HuH-7 (cell line): ENCODE data around the gene SLC17A7.

Source experiments
- DNase-seq: peaks from one replicate; pipeline ENCODE4 v3.0.0; 2011; ENCODE audit warnings: low spot score

Gene SLC17A7

DNA sequence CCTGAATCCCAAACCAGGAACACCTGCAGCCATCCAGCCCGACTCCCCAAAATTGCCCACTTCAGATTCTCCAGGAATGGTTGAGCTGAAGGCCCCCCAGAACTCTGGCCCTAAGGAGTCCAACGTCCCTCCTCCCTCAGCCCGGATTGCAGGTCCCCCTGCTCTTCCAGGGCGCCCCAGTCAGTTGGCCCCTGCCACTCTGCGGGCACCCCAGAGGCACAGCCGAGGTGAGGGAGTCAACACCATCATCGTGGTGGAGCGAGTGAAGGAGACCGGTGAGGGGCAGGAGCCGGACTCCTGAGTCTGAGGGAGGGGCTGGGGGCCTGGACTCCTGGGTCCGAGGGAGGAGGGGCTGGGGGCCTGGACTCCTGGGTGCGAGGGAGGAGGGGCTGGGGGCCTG is 14.0 kb downstream of the SLC17A7 start:
- DNase-seq: no peak

GRCh38 chr19:49425922-49426592 is 15.3 kb downstream of the SLC17A7 start:
- DNase-seq: no peak

DNA sequence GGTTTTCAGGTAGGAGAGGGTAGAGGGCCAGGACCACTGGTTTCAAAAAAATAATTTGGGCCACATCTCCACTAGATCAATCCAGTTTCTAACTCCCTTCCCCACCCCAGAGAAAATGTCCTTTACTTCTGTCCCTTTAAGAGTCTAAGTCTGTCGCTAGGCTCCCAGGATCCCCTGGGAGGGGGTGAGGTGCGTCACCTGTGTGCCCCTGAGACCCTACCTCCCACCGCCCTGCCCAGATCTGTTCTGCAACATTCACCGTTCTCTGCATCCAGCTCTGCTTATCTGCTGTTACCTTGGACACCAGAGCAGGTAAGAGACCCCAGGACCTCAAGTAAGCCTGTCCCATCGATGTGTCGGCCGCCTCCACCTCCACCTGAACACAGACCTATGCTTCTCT is 16.1 kb downstream of the SLC17A7 start, which contains the start of gene GFY:
GFY (plus strand) TSS at position 211 of the 400 bp plus-strand sequence. CDS start 1,043 bp downstream, outside the sequence.
- DNase-seq: no peak

DNA sequence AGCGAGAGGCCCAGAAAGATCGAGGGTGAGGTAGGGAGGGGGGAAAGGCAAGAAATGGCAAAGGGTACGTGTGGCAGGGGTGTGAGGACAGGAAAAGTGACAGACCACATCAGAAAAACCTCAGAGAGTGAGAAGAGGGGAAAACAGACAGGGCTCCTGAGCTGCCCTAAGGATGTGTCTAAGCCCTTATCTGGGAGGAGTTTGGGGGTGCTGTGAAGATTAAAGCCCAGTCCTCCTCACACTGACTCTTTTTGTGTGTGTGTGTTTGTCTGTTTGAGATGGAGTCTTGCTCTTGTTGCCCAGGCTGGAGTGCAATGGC is 17.4 kb downstream of the SLC17A7 start:
- DNase-seq: no peak

DNA sequence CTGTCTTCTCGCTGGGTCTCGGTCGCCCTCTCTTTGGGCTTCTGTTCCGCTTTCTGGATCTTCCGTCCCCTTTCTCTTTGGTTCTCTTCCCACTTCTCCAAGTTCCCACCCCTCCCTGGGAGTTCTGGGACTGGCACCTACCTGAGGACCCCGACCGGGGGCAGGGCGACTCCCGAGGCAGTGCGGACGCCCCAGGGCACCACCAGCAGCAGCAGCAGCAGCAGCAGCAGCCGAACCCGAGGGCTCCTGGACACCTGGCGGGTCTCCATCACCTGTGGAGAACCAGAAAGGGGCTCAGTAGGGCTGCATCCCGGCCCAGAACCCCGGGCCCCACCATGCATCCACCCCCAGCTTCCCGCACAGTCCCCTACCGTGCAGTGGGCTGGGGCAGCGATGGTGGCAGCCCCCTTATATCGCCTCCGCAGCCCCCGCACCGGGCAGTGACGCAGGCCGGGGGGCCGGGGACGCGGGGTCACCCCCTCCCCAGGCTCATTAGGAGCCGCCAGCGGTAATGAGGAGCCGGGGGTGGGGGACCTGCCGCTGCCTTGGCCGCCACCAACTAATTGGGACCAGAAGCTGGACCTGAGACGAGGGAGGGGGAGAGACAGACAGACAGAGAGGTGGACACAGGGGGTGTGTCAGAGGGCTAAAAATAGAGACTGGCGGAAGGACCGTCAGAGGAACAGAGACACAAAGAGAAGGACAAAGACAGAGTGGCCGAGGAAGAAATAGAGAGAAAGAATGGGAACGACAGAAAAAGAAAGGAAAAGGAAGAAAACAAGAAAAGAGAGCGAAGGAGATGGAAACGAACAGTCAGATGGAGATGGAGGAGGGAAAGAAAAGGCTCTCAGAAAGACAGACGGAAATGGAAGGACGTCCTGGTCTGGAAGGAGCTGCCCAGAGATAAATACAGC is 18.0 kb downstream of the SLC17A7 start, which contains the start of gene PTH2:
PTH2 (minus strand) TSS at position 371 of the 914 bp plus-strand sequence; CDS start at position 269, 102 bp downstream.
- no peak for DNase-seq

- peak; percentile 84 for DNase-seq
These were observed 18.8 kb downstream of the SLC17A7 start for GRCh38 chr19:49422407-49423070.

- no peak for DNase-seq
These were observed 19.5 kb downstream of the SLC17A7 start for GRCh38 chr19:49421878-49422202.

DNA sequence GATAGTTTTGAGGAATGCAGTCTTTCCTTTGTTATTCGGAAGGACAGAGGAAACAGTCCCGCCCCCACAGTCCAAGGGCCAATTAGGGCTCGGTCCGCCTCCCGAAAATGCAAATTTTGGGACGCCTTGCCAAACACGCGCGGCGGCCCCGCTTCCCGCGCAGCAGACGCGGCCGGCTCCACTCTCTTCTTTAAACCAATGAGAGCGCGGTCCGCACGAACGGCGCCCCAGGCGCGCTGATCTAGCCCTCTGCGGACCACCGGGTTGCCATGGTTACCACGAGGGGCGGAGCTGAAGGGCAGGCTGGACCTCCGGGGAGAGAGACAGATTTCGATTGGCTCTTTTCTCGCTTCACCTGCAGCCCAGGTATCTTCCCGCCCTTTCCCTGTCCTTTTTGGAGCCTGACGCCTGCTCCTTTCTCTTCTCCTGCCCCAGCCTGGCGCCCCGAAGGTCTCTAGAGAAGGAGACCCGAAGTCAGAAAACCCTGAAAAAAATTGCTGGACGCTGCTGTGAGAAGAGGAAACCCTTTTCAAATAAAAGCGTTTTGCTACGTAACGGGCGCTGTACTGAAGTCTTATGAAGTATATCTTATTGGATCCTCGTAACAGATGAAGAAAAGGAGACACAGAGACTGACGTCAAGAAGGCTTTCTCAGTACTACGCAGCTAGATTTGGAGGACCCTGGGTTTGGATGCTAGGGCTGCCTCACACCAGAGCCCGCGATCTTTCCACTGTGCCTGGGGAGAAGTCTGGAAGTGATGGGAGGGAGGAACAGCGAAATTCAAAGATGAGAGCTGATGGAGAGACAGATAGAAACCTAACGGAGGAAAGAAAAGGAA is 20.1 kb downstream of the SLC17A7 start:
- peak; percentile 76 for DNase-seq

DNA sequence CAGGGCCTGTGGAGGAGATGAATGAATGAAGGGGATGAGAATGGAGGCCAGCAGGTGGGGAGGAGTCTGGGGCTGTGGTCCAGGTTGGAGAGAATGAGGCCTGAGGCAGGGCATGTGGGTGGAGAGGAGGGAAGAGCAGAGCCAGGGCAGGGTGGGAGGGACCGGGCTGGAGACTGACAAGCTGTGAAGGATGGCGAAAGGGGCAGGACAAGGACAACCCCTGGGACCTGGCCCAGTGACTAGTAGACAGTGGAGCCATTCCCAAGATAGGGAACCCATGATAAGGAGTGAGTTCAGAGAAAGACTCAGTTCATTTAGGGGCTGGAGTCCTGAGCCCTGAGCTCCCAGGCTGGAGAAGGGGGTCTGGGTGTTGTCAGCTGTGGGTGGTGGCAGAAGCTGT is 21.1 kb downstream of the SLC17A7 start:
- DNase-seq: no peak

DNA sequence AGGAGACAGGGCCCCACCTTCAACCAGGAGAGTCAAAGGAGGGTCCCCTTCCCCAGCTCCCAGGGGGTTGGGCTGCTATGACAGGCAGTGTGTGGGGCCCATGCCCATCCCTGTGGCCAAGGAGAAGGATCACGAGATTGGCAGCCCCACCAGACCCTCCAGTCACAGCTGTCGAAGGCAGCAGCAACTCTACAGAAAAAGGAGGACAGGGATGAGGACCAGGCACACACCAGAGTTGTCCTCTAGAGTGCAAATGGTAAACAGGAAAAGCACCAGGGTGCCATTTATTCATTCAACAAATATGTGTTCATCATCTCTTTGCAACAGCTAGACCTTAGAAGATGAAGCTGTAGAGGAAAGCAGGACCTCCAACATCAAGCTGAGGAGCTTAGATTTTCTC is 22.2 kb downstream of the SLC17A7 start:
- DNase-seq: no peak

DNA sequence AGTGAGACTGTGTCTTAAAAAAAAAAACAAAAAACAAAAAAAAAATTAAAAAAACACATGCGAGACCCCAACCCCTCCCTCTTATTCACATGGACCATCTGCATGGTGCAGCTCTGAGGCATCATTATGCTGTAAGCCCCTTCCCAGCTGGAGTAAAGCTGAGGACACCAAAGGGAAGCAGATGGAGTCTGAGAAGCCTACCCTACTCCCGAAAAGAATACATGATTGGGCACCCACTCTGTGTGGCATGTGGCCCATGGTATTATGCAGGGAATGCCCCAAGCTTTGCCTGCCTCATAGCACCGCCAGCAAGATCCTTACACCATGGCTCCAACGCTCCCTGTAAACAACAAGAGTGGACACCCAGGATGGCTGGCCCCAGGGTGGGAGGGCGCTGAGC is 22.8 kb downstream of the SLC17A7 start:
- DNase-seq: no peak

DNA sequence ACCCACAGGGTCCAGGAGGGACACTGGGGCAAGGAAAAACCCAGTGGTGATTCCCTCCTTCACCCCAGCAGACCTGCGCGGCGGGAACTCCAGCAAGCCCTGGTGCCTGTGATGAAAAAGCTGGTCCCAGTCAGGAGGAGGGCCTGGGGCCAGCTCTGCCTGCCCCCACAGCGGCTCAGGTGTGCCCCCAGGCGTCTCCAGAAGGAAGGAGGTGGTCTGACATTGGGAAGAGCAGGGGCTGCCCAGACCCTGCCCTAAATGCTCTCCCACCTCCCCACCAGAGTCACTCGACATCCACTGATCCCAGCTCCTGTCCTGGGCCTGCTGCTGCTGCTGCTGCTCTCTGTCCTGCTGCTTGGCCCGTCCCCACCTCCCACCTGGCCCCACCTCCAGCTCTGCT is 24.2 kb downstream of the SLC17A7 start:
- DNase-seq: no peak

- no peak for DNase-seq
These were observed 25.5 kb downstream of the SLC17A7 start for GRCh38 chr19:49415810-49416200.

DNA sequence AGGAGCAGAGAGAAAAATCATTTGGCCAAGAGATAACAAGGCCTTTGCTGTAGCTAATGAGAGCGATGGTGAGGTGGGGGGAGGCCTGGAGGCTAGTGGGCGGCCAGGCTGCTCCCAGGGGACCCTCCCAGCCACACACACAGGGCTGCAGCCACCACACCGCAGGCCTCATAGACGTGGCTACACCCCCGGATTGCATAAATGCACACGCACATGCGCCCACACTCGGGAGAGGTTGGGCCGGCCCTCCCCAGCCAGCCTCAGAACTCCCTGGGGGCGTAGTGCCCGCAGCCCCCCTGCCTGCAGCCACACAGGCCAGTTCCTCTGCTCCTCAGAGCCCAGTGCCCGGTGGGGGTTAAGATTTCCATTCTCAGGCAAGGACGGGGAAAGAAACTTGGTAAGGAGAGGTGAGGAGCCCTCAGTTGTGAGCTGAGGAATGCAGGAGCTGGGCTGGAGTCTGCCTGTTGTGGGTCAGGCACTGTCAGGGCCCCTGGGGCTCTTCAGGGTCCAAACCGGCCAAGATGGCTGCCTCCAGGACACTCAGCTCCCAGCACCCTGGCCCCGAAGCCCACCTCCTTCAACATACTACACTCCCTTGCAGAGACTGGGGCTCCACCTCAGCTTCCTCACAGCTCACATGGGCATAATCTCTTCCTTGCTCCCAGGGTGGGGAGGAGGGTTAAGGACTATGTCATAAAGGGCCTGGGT is 26.1 kb downstream of the SLC17A7 start:
- DNase-seq: no peak

DNA sequence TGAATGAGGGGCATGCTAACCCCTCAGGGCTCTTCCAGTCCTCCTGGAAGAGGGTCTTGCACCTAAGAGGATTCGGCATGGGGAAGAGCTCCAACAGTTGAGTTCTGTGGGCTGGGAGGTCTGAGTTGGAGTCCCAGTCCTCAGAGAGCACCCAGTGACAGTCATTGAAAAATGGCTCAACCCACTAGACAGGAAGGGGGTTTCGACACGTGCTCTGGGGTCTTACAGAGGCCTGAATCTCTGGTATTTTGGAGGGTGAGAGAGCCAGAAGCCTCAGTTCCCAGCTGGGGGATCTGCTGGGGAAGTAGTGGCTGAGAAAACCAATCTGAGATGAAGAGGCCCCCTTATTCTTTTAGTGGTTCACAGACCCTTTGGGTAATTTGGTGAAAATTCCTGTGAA is 27.1 kb downstream of the SLC17A7 start:
- DNase-seq: no peak

- no peak for DNase-seq
These were observed 28.0 kb downstream of the SLC17A7 start for GRCh38 chr19:49413348-49413747.

DNA sequence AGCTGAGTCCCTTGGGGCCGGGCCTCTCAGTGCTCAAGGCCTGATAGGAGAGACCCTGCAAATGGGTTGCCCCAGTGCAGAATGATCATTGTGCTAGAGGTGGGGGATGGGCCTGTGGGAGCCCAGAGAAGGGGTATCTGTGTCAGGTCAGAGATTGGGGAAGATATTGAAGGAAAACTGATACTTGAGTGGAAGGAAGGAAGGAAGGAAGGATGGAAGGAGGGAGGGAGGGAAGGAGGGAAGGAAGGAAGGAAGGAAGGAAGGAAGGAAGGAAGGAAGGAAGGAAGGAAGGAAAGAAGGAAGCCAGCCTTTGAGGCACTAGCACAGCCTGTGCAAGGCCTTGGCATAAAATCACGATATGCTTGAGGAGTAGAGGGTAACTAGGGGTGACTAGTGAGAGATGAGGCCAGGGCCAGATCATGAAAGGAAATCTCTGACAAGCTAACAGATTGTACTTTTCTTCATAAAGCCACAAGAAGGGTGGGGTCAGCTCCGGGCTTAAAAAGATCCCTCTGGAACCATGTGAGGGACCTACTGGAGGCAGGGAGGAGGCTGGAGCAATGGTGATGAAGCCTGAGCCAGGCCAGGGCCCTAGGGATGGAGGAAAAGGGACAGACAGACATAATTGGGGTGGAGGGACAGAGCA is 29.5 kb downstream of the SLC17A7 start:
- DNase-seq: no peak

DNA sequence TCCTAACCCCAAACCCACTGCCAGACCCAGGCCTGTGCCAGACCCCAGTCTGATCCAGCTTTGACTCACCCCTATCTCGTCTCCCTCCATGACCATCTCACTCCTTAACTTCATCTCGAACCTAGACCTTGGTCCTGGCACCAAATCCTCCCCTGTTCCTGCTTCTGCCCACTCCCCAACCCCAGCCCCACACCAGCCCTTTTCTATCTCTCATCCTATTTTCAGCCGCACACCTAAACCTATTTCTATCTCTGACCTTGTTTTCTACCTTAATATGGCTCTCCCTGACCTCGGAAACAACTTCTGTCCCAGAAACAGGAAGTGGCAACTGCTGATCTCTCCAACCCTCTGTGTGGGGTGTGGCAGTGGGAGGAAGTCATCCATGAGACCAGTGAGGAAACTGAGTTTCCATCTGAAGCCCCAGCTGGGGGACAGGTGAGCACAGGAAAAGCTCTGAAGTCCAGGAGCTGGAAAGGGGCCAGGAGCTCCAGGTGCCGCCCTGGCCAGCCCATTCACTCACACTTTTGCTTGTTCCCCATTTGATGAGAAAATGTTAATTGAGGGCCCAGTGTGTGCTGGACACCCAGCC is 31.8 kb downstream of the SLC17A7 start:
- DNase-seq: no peak

- no peak for DNase-seq
These were observed 32.4 kb downstream of the SLC17A7 start for GRCh38 chr19:49408816-49409440.

DNA sequence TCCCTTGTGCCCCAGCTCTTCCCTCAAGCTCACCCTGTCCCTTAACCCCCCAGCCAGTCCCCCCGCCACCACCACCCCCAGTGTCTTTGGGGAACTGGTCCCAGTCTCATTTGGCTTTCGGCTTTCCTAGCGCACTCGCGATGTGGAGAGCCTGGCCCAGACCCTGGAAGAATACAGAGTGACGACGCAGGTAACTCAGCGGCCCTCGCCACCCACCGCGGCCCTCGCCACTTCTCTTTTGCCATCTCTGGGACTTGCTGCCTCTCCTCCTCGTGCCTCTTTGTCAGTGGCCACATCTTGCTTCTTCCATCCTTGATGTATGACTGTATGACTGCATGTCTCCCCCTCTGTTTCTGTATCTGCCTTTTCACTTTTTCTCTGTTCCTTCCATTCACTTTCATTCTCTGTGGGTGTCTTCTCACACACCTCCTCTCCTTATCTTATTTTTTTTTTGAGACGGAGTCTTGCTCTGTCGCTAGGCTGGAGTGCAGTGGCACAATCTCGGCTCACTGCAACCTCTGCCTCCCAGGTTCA is 33.8 kb downstream of the SLC17A7 start:
- no peak for DNase-seq
